ENCODE data around the gene YIPF5.

GRCh38 chr5:144139586-144139985 lies 30.9 kb downstream of the YIPF5 start:
- TF ChIP-seq CTCF (IDR thresholded peaks at IDR 0.05) (no peak), POLR2A (IDR thresholded peaks at IDR 0.05) (no peak)
